Measurements from ENCODE around the gene ABHD16A.

Gene ABHD16A

DNA sequence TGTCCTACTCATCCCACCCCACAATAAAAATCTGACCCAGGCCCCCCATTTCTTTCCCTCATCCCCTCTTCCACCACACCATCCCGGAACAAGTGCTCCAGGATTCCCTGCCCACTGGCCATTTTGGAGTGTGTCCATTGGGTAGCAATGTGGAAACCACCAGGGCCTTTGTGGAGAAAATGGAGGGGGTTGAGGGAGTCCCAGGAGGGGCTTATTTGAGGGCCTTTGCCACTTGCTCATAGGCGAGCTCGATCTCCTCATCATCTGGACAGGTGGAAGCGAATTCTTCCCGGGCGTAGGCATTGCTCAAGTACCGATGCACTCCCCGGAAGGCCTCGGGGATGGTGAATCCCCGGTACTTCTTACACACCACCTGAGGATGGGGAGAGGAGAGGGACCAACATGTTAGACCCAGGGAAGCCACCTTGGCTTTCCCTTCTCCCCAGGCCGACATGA lies 27.5 kb upstream of the ABHD16A start:
- no peak for DNase-seq

DNA sequence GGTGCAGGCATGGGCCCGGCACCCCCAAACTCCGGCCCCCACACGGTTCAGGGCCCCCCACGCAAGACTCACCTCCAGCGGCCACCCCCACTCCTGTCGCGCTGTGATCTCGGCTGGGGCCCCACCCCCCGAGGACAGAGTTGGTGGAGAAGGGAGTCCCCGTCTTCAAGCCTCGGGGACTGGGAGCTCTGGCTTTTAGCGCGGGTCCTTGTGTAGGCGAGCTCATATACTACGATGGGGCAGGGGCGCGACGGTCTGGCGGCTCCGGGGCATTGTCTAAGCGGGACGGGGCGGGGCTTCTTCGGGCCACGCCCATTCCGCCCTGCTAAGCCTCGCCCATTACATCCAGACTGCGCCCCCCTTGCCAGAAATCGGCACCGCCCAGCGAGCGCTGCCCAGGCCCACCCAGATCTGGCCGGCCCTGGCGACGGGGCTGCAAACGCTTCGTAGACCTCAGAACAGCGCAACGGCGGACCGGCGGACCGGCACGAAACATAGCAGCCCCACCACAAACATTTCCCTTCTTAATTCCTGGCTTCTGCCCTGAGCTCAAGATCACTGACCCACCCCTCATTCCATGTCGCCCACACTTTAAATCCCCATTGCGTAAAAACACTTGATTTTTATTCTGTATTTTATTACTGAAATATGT lies 27.0 kb upstream of the ABHD16A start:
- DNase-seq: peak; percentile 67

DNA sequence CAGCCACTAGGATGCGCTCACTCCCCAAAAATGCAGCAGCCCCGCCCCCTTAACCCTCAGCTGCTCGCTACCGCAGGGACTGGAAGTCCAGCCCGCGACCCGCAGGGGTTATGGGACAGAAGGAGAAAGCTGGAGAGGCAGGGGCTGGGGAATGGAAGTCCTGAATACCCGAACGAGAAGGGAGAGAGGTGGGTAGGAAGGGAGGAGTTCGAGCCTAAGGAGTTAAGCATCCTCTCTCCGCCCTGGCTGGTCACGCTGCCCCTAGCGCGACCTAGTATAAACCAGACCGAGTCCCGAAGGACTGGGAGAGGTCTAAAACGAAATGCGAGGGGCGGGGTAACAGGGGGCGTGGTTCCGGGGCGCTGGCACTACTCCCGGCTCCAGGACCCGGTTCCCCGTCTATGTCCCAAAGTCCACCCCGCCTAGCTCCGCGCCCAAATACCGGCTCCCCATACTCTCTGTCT lies 26.4 kb upstream of the ABHD16A start:
- DNase-seq: peak; percentile 81

DNA sequence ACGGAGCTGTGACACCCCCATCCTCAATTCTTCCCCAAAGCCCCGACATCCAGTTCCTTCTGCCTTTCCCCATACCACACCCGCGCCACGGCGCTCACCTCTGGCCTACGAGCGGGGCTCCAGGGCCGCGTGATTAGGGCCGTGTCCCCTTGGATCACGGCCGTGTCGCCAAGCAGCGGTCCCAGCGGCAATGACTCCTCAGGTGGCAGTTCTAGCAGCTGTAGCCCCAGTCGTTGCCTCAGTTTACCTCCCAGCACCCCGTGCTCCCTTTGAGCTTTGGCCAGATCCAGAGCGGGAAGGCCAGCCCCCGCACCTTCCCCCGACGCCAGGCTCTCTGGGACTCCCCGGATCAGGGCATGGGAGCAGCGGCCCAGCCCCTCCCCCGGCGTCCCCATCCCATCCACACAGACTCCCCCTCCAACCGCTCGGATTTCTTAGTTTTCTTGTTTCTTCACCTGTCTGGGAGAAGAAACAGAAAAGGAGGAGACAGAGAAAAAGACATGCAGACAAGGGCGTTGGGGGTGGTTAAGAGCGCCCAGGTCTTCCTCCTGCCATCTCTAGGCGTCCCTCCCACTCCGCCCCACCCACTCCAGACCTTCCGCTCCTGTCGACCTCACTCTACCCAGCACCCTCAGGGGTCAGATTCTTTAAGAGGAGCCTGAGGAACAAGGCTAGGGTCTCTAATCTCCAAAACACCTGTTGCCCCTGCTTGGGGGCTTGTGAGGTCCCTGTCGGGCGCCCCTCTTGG lies 25.8 kb upstream of the ABHD16A start, which contains the start of gene DDAH2:
TSS of gene DDAH2 (minus strand) at position 533 of the 748 bp plus-strand sequence. CDS start at position 395, 138 bp downstream.
- no peak for DNase-seq

DNA sequence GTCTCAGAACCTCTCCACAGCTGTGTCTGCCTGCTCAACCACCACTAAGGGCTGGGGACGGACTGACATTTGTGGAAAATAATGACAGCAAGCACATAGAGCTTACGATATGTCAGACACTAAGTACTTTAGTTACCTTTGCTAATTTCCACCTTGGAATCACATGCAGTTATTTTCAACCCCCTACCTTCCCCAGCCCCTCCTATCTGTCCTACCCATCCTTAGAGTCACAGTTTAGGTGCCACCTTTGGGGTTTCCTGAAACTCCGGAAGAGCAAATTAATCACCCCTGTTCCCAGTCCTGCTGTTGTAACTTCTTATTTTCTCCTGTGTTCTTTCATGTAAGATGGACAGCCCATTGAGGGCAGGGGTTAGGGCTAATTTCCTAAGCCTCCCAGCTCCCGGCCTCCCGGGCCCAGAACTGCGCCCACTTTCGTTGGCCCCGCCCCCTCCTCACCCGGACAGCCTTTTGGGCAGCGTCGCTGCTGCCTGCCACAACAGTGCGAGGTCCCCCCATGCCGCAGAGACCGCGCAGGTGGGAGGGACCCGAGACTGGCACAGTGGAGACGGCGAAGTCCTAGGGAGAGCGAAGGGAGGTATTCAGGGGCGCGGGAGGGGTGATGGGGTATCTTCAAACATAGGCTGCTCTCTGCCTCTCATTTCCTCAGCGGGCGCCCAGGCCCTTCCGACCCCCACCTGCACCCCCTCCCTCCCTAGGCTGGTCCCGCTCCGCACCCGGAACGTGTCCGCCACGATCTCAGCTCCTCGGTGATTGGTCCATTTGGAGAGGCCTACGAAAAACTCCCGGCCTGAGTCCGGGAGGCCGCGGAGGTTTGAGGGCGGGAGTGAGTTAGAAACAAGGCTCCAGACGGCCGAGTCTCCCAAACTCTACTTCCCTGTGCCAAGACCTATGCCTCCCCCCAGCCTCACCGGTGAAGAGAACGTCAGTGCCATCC lies 24.9 kb upstream of the ABHD16A start:
- DNase-seq: no peak

DNA sequence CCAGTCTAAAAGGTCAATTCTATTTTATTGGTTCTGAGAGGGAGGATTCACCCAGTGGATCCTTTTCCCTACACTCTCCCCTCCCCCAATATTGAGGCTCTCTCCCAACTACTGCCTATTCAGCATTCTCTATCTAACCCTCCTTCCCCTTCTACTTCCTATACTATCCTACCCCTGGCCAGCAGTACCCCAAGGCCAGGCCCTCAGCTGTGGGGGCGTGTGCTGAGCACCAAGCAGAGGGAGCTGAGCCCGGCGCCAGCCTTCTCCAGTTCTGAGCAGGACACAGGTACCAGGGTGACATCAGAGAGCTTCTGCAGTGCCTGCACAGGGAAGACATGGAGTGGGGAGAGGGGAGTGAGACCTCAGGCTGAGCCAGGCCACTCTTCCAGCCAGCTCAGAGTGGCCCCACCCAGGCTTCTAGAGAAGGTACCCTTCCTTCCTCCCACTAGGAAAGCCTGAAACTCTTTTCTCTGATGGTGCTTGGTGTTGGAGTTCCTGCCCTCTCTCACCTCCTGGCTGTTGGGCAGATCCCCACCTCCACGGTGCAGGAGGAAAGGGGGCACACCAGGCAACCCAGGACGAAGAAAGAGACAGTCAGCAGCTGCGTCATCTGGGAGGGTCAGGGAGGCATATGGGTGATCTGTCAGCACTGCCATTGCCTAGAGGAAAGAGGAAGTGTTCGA lies 24.1 kb upstream of the ABHD16A start:
- no peak for DNase-seq

DNA sequence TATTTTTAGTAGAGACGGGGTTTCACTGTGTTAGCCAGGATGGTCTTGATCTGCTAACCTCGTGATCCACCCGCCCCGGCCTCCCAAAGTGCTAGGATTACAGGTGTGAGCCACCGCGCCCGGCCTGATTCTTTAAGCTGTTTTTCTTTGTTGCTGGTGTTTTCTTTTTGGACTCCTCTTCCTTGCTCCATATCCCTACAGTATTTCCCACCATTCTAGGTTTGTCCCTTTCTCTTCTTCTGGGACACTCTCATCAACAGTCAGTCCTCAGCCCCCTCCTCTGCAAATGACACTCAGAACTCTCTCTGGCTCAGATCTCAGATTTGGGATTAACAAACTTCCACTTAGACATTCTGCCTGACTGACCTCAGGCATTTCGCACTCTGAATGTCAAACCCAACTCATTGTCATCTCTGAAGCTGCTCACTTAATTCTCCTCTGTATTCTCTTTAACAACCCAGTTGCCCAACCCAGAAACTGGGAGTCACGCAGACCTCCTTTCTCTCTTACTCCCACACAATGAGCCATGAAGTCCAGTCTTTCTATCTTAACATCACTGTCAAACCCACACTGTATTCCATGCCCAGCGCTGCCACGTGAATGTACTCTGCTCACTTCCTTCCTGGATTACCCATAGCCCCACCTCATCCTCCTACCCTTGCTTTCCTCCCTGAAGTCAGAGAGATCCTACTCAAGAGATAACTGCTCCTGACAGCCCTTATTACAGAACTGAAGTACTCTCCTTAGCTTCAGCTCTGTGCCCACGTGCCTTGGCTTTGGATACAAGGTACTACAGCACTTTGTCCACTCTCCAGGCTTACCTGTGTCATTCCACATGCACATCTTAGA lies 22.6 kb upstream of the ABHD16A start:
- no peak for DNase-seq

DNA sequence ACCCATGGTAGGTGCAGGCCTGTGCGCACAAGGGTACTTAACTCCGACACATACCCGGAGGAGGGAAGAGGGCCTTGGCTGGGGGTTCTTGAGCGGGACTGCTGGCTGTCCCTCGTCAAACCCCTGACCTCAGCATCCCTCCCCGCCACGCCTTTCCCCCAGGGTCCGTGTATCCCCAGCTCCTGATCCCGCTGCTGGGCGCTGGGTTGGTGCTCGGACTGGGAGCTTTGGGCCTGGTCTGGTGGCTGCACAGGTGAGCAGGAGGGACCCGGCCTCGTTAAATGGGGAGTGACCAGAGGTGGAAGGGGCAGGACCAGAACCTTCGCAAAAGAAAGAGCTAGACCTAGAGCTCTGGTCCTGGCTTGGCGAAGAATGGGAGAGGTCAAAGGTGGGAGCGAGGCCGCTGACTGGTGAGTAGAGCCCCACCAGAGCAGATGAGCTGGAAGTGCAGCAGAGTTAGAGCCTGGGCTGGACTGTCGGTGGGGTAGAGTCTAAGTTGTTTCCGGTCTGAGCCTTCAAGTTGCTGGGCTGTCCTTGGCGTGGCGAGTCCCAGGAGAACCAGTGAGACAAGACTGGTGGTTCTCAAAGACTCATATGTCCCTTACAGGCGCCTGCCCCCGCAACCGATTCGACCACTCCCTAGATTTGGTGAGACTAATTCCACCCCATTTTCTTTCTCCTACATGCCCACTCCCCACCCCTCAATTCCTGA lies 21.0 kb upstream of the ABHD16A start:
- no peak for DNase-seq

DNA sequence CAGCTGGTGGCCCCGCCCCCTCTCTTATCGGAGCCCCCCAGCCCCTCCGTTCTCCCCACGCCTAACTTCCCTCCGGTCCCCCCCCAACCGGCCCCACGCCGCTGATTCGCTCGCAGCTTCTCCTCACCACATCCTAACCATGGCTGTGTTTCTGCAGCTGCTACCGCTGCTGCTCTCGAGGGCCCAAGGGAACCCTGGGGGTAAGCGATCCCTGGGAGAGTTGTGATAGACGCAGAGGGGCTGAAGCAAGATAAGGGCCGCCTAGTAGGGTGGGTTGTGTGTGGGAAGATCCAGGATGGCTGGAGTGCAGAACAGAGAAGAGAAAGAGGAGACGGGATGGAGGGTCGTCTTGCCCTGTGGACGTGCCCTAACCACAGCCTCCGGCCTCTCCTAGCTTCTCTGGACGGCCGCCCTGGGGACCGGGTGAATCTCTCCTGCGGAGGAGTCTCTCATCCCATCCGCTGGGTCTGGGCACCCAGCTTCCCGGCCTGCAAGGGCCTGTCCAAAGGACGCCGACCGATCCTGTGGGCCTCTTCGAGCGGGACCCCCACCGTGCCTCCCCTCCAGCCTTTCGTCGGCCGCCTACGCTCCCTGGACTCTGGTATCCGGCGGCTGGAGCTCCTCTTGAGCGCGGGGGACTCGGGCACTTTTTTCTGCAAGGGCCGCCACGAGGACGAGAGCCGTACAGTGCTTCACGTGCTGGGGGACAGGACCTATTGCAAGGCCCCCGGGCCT lies 20.3 kb upstream of the ABHD16A start, which contains the start of gene MPIG6B:
TSS of gene MPIG6B (plus strand) at position 129 of the 735 bp plus-strand sequence. CDS start at position 140, 11 bp downstream.
- DNase-seq: no peak

DNA sequence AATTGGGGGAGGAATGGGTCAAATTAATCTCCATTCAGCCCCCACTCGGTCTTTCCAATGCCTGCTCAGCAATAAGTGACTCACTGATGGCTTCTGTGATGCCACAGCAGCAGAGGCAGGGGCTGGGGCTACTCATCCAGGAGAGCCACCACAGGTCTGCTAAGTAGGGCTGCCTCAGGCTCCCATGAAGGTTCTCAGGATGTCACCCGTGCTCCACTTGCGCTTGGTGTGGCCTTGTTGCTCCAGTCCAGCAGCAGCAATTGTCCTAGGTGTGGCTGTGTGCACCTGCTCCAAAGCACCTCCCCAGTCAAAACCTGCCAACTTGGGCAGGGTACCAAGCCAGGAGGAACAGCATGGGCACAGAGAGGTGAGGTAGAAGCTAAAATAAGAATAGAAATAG lies 19.0 kb upstream of the ABHD16A start:
- no peak for DNase-seq

DNA sequence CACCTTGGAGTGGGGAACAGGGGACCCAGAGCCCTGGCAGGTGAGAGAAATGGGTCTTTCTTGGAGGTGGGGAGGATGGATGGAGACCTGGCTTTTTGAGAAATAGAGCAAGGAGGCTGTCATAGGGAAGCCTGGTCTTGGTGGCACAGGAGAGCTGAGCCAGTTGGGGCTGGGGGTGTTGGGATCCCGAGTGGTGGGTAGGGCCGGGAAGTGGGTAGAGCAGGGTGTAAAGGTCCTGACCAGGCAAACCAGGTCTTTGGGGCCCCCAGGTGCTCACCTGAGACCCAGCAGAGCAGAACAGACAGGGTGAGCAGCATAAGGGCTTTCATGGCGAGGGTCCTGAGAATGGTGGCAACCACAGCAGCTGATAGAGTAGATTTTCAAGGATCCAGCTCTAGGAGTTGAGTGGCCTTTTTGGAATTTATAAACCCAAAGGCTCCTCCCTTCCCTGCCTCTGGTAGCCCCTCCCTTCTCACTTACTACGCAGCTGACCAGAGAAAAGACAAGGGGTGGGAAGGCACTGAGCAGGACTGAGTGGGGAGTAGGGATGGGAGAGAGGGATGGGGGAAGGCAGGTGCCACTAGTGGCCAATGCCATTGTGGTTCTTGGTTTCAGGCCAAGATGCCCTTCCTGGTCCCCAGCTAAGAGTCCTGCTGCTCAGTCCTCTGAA lies 18.4 kb upstream of the ABHD16A start, which contains the start of gene LY6G6C:
TSS of gene LY6G6C (minus strand) at position 396 of the 670 bp plus-strand sequence. CDS start at position 329, 67 bp downstream.
- DNase-seq: no peak

DNA sequence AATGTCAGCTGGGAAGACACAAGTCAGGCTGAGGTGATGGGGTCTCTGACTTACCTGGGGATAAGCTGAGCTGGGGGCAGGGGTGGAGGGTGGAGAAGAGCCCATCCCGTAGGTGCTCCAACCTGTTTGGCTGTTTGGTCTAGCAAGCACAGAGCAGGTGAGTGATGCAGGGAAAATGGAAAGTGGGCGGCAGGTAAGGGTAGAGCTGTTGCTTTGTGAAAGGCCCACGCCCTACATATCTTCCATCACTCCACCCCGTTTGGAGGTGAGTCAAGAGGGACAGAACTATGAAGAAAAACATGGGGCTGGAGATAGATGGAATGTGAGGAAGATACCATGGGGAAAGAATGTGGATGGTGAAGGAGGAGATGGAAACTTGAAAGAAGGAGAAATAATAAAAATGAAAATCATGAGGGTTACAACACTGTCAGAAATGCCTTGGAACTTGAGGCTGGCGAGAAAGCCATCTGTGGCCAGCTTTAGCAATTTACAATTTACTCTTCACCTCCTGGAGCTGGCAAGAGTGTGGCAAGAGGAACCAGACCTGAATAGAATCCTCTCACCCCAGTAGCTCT lies 17.2 kb upstream of the ABHD16A start:
- DNase-seq: no peak

DNA sequence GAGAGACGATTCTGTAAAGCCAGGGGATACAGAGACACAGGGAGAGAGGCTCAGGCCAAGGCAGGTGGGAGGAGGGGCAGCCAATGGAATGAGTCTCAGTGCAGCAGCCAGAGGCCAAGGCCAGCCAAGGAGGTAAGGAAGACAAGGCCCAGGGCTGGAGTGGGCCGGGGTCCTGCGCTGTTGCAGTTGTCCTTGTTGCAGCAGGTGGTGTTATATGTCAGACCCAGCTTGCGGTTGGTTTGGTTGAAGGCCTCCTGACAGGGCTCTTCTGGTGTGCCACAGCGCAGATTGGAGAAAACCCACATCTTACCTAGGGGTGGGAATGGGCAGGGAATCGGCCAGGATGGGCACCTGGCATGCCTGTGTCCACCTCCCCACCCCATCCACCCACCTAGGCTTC lies 15.9 kb upstream of the ABHD16A start:
- no peak for DNase-seq

DNA sequence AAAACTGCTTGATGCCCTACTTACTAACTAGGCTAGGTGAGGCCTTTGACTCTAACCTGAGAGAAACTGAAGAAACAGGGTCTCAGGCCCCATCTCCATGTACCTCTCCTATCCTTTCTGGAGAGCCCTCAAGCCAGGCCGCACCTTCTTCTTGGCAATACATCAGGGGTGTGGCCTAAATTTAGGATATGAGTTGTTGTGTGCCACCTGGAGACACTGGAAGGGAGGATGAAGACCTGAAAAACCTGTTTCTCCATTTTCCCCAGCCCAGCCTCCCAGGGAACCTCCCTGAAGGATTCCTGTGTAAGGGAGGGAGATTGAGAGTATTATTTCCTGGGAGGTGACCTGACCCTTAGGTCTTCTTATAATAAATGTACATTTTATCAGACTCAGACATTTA lies 15.1 kb upstream of the ABHD16A start:
- DNase-seq: no peak

DNA sequence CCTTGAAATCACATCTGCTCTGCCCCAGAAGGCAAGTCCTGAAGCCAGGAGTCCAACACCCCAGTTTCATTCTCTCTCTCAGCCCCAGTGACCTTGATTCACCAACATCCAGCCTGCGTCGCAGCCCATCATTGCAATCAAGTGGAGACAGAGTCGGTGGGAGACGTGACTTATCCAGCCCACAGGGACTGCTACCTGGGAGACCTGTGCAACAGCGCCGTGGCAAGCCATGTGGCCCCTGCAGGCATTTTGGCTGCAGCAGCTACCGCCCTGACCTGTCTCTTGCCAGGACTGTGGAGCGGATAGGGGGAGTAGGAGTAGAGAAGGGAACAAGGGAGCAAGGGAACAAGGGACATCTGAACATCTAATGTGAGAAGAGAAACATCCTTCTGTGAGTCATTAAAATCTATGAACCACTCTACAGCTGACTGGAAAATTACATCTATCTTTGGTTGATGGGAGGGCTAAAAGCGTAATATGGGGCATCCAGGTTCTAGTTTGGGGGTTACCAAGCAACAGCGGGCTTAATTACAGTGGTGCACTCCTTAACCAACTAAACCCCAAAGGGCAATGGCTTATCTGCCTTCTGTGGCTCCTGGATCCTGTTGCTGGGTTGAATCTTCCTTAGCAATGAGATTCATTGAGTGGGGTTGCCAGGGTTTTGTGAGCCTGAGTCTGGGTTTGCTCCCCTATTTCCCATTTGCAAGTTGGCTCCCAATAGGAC lies 14.5 kb upstream of the ABHD16A start:
- DNase-seq: no peak

DNA sequence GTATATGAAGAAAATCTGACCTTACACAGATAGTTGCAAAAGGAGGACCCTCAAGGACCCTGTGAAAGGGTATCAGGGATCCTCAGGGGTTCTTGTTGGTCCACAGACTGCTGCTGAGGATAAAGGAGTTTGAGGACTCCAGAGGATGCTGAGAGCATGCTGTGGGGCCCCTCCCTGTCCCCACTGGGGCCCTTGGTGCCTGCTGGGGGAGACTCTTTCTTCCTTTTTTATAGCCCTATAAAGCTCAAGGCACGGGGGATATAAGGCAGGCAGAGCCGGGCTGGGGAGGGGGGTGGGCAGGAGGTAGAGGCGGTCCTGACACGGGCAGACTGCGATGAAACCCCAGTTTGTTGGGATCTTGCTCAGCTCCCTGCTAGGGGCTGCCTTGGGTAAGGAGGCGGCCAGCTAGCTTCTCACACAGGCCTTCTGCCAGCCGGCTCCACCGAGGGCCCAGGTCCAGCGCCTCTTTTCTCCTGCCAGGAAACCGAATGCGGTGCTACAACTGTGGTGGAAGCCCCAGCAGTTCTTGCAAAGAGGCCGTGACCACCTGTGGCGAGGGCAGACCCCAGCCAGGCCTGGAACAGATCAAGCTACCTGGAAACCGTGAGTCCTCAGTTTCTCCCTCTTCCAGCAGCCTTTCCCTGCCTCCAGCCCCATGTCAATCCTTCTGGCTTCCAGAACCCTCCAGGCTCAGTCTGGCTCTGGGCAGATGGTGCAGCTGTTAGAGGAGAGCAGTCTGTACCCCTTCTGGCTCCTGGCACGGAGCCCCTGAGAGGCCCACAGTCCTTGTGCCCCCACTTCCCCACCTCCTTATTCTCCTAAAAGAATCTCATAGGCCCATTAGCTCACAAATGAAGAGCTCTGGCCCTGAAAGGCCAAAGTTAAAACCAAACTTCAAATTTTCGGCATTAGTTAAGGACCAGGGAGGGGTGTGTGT lies 12.2 kb upstream of the ABHD16A start, which contains the start of gene LY6G6D:
TSS of gene LY6G6D (plus strand) at position 327 of the 937 bp plus-strand sequence. CDS start at position 335, 8 bp downstream.
- DNase-seq: no peak

Data from activated CD4-positive, alpha-beta T cell treated with anti-CD3 and anti-CD28 coated beads, Interleukin-2, amount 50 U/mL, for 16 hours (primary cell).